NT2/D1 (cell line): ENCODE measurements around the gene SPSB4.

Experiments used
- DNase-seq: peaks from one replicate; pipeline ENCODE4 v3.0.0-alpha.2; 2011; ENCODE audit warnings: low read depth, low spot score
- H3K27me3 ChIP-seq: 2 replicates; pipeline ENCODE4 v1.6.0; 2011; ENCODE audit warnings: mild to moderate bottlenecking; ENCODE audit not compliant: insufficient read length, insufficient read depth
- H3K36me3 ChIP-seq: 2 replicates; pipeline ENCODE4 v1.6.1; 2011; ENCODE audit warnings: mild to moderate bottlenecking, low read length, mixed read lengths; ENCODE audit not compliant: insufficient read depth, insufficient read length
- H3K4me1 ChIP-seq: 2 replicates; pipeline ENCODE4 v1.5.1; 2011; ENCODE audit not compliant: insufficient read depth, insufficient read length
- H3K4me3 ChIP-seq: 2 replicates; pipeline ENCODE4 v1.5.1; 2011; ENCODE audit warnings: low read depth; ENCODE audit not compliant: insufficient read length
- H3K9ac ChIP-seq: 2 replicates; pipeline ENCODE4 v1.6.0; 2011; ENCODE audit warnings: low read depth; ENCODE audit not compliant: insufficient read length
- H3K9me3 ChIP-seq: 2 replicates; pipeline ENCODE4 v1.5.1; 2011; ENCODE audit warnings: mild to moderate bottlenecking, low read length; ENCODE audit not compliant: insufficient read depth
- SUZ12 ChIP-seq: IDR thresholded peaks from 2 replicates; pipeline ENCODE4 v1.6.1; 2011; ENCODE audit not compliant: insufficient read length, insufficient read depth; ENCODE audit errors: extremely low read depth
- YY1 ChIP-seq: IDR thresholded peaks from 2 replicates; pipeline ENCODE4 v1.6.1; 2011; ENCODE audit not compliant: insufficient read length, insufficient read depth
- ZNF274 ChIP-seq: IDR thresholded peaks from 2 replicates; pipeline ENCODE4 v1.6.1; 2011; ENCODE audit warnings: mild to moderate bottlenecking, low read depth, low read length

Gene SPSB4

GRCh38 chr3:141086188-141086587 is 35.0 kb downstream of the SPSB4 start:
- no peak overlapping the region for H3K4me3 ChIP-seq
- no peak overlapping the region for H3K9ac ChIP-seq
- peaks cover 4% of the 10 kb centered on the region for H3K36me3 ChIP-seq
- H3K4me1 ChIP-seq = peaks cover 50% of the 10 kb centered on the region
- no peaks in the 10 kb centered on the region for H3K27me3 ChIP-seq
- no peaks in the 10 kb centered on the region for H3K9me3 ChIP-seq
- no peak for TF ChIP-seq YY1
- TF ChIP-seq ZNF274 = no peak
- TF ChIP-seq SUZ12 = no peak
- DNase-seq = no peak

GRCh38 chr3:141087076-141087777 is 36.1 kb downstream of the SPSB4 start:
- TF ChIP-seq ZNF274 (no peak), YY1 (no peak), SUZ12 (no peak)
- H3K27me3 ChIP-seq = no peaks in the 10 kb centered on the region
- H3K9me3 ChIP-seq = no peaks in the 10 kb centered on the region
- no peak overlapping the region for H3K4me3 ChIP-seq
- no peak overlapping the region for H3K9ac ChIP-seq
- peaks cover 50% of the 10 kb centered on the region for H3K4me1 ChIP-seq
- H3K36me3 ChIP-seq = peaks cover 4% of the 10 kb centered on the region
- no peak for DNase-seq

GRCh38 chr3:141087778-141088130 is 36.6 kb downstream of the SPSB4 start:
- peaks cover 8% of the 10 kb centered on the region for H3K36me3 ChIP-seq
- no peaks in the 10 kb centered on the region for H3K27me3 ChIP-seq
- H3K4me3 ChIP-seq = no peak overlapping the region
- no peak overlapping the region for H3K9ac ChIP-seq
- H3K9me3 ChIP-seq = no peaks in the 10 kb centered on the region
- no peak for TF ChIP-seq ZNF274
- no peak for TF ChIP-seq YY1
- TF ChIP-seq SUZ12 = no peak
- DNase-seq = no peak
- H3K4me1 ChIP-seq = peaks cover 46% of the 10 kb centered on the region

GRCh38 chr3:141089339-141090152 is 38.4 kb downstream of the SPSB4 start:
- Histone ChIP-seq H3K9ac (no peak overlapping the region), H3K4me3 (no peak overlapping the region), H3K27me3 (no peaks in the 10 kb centered on the region), H3K36me3 (peaks cover 8% of the 10 kb centered on the region), H3K9me3 (no peaks in the 10 kb centered on the region), H3K4me1 (peaks cover 41% of the 10 kb centered on the region)
- no peak for TF ChIP-seq YY1
- no peak for TF ChIP-seq SUZ12
- TF ChIP-seq ZNF274 = no peak
- no peak for DNase-seq

- H3K36me3 ChIP-seq = peaks cover 8% of the 10 kb centered on the region
- TF ChIP-seq YY1 (no peak), SUZ12 (no peak), ZNF274 (no peak)
- peaks cover 27% of the 10 kb centered on the region for H3K4me1 ChIP-seq
- peak overlapping the region; percentile 6 for H3K9ac ChIP-seq
- DNase-seq = no peak
- no peaks in the 10 kb centered on the region for H3K9me3 ChIP-seq
- H3K27me3 ChIP-seq = no peaks in the 10 kb centered on the region
- H3K4me3 ChIP-seq = no peak overlapping the region
These were observed 40.3 kb downstream of the SPSB4 start for GRCh38 chr3:141091426-141091825.

GRCh38 chr3:141092663-141093062 is 41.5 kb downstream of the SPSB4 start:
- DNase-seq = no peak
- Histone ChIP-seq H3K9ac (peak overlapping the region; percentile 25), H3K9me3 (no peaks in the 10 kb centered on the region), H3K4me1 (peaks cover 18% of the 10 kb centered on the region), H3K27me3 (no peaks in the 10 kb centered on the region), H3K4me3 (no peak overlapping the region), H3K36me3 (peaks cover 8% of the 10 kb centered on the region)
- TF ChIP-seq ZNF274 (no peak), YY1 (no peak), SUZ12 (no peak)

GRCh38 chr3:141093397-141093796 is 42.2 kb downstream of the SPSB4 start:
- TF ChIP-seq ZNF274 (no peak), SUZ12 (no peak), YY1 (no peak)
- no peak for DNase-seq
- Histone ChIP-seq H3K9me3 (peaks cover 1% of the 10 kb centered on the region), H3K4me3 (no peak overlapping the region), H3K36me3 (peaks cover 5% of the 10 kb centered on the region), H3K4me1 (peaks cover 18% of the 10 kb centered on the region), H3K27me3 (no peaks in the 10 kb centered on the region), H3K9ac (no peak overlapping the region)
